Skeletal muscle satellite cell (primary cell): Measurements from ENCODE around the gene MED13.

Experiments used
- H3K27me3 ChIP-seq: 2 replicates; pipeline ENCODE4 v1.7.0; 2013; ENCODE audit warnings: low read length; ENCODE audit not compliant: control insufficient read depth, insufficient read depth
- H3K36me3 ChIP-seq: 2 replicates; pipeline ENCODE4 v1.7.0; 2013; ENCODE audit warnings: mild to moderate bottlenecking, control low read depth, low read length; ENCODE audit not compliant: insufficient read depth
- H3K4me1 ChIP-seq: 2 replicates; pipeline ENCODE4 v1.7.0; 2013; ENCODE audit warnings: low read length; ENCODE audit not compliant: control insufficient read depth, insufficient read depth
- H3K4me2 ChIP-seq: 2 replicates; pipeline ENCODE4 v1.7.0; 2013; ENCODE audit warnings: mild to moderate bottlenecking, low read length
- H3K4me3 ChIP-seq: 2 replicates; pipeline ENCODE4 v1.7.0; 2013; ENCODE audit warnings: low read length
- H3K9ac ChIP-seq: 2 replicates; pipeline ENCODE4 v1.7.0; 2013; ENCODE audit warnings: mild to moderate bottlenecking, low read depth, low read length, moderate library complexity
- H3K9me3 ChIP-seq: replicated peaks from 2 replicates; pipeline ENCODE4 v1.7.0; 2013; ENCODE audit warnings: mild to moderate bottlenecking, control low read depth, low read length

MED13 gene

DNA sequence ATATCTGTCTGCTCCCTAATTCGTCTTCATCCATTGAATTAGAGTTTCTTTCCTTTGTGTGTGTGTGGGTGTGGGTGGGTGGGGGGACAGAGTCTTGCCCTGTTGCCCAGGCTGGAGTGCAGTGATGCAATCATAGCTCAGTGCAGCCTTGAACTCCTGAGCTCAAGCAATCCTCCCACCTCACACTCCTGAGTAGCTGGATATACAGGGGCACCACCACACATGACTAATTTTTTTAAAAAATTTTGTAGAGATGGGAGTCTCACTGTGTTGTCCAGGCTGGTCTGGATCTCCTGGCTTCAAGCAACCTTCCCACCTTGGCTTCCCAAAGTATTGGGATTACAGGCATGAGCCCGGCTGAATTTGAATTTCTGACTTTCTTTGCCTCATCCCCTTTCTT is 34.5 kb upstream of the MED13 start:
- Histone ChIP-seq H3K36me3 (no peaks in the 10 kb centered on the region), H3K4me3 (no peak overlapping the region), H3K9ac (no peak overlapping the region), H3K4me2 (no peak overlapping the region), H3K4me1 (no peaks in the 10 kb centered on the region), H3K27me3 (peaks cover 12% of the 10 kb centered on the region), H3K9me3 (no peaks in the 10 kb centered on the region)

DNA sequence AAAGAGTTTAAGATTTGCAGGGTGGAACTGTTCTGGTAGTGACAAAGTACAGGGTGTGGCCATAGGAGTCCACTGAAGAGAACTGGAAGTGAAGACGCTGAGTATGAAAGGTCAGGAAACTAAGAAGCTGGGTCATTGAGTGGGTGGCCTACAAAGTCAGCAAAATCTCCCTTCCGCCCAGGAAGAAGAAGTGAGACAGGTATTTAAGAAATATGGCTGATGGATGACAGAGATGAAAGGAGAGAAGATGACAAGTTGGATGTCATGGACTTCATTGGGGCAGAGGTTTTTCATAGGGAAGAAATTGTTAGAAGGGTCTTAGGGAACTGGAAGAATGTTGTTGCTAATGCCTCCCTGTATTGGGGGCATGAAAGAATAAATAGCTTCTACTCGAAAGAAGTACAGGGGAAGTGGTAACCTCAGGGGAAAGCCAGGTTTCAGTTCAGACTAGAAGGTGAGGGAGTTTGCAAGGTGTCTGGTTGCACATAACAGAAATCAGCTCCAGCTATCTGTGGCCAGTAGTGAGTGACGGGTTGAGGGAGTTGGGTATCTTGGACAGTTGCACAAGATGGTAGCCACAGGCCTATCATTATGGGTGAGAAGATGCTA is 33.6 kb upstream of the MED13 start:
- Histone ChIP-seq H3K4me1 (peaks cover 6% of the 10 kb centered on the region), H3K36me3 (no peaks in the 10 kb centered on the region), H3K4me2 (no peak overlapping the region), H3K4me3 (no peak overlapping the region), H3K27me3 (peaks cover 12% of the 10 kb centered on the region), H3K9me3 (no peaks in the 10 kb centered on the region), H3K9ac (no peak overlapping the region)

DNA sequence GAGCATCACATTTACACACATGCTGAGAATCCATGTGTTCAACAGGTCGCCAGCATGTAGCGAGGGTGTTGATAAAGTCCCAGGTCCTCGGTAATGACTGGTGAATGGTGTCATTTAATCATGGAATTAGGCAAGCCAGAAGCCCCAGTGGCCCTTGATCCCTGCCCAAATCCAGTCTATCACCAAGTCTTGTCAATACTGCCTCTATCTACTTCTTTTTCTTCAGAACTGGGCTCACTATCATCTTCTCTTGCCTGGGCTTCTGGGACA is 31.3 kb upstream of the MED13 start:
- peaks cover 15% of the 10 kb centered on the region for H3K4me1 ChIP-seq
- H3K27me3 ChIP-seq = peaks cover 12% of the 10 kb centered on the region
- no peak overlapping the region for H3K9ac ChIP-seq
- no peaks in the 10 kb centered on the region for H3K36me3 ChIP-seq
- H3K4me3 ChIP-seq = no peak overlapping the region
- no peak overlapping the region for H3K4me2 ChIP-seq
- H3K9me3 ChIP-seq = no peaks in the 10 kb centered on the region

DNA sequence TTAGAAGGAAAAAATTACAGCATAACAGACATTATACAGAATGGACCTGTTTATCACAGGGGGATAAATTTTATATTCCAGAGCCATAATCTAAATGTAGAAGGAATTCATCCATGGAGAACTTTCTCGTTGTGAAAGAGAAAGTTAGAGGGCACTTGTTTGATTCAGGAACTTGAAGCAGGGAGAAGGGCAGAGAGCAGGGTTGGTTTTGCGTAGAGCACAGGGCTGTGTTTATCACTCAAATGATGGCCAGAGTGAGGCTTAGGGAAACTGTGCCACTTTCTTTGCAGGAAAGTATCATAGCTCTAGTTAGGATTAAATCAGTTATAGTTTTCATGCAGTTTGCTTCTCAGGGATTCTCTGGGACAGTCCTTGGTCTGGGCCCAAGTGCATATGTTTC is 29.1 kb upstream of the MED13 start:
- Histone ChIP-seq H3K4me2 (no peak overlapping the region), H3K9ac (no peak overlapping the region), H3K4me1 (peaks cover 15% of the 10 kb centered on the region), H3K9me3 (no peaks in the 10 kb centered on the region), H3K27me3 (peaks cover 3% of the 10 kb centered on the region), H3K36me3 (no peaks in the 10 kb centered on the region), H3K4me3 (no peak overlapping the region)

DNA sequence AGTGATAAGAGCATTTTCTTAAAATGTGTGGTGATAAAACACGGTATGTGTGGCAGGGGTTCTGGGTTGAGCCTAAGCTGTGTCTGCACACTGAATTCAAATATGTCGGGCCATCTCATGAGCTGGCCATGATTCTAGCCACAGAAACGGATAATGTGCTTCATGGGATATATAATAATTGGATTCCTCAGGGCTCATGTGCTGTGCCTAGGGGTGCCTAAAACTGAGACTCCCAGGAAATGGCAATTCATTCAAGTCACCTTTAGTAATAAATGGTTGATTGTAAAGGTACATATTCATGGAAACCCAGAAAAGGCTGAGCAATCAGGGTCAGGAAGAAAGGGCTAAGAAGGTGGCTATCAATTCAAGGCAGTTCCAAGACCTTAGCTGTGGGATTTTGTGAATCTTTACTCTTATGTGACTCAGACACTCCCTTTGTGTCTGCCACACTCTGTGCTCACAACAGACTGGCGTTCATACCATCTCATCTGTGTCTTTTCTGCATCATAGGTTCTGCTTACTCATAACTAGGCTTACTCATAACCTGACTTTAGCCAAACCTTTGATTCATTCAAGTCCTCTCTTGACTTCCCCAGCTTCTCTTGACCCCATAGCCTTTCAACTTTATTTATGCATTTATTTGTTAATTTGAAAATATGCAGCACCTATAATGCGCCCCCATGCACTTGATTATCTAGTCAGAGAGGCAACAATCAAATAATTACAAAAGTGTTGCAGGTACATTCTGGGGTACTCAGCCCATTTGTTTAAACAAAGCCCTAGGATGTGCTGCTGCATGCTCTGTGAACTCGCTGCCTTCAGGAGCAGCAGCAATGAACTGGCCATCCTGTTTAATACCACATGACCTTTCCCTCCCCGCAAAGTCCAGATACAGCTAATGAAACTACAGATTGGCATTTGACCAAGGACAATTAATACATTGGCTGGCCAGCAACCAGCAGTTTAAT is 28.4 kb upstream of the MED13 start:
- H3K4me2 ChIP-seq = peak overlapping the region; percentile 20
- no peaks in the 10 kb centered on the region for H3K27me3 ChIP-seq
- no peak overlapping the region for H3K9ac ChIP-seq
- peaks cover 15% of the 10 kb centered on the region for H3K4me1 ChIP-seq
- no peaks in the 10 kb centered on the region for H3K9me3 ChIP-seq
- H3K36me3 ChIP-seq = no peaks in the 10 kb centered on the region
- H3K4me3 ChIP-seq = no peak overlapping the region

DNA sequence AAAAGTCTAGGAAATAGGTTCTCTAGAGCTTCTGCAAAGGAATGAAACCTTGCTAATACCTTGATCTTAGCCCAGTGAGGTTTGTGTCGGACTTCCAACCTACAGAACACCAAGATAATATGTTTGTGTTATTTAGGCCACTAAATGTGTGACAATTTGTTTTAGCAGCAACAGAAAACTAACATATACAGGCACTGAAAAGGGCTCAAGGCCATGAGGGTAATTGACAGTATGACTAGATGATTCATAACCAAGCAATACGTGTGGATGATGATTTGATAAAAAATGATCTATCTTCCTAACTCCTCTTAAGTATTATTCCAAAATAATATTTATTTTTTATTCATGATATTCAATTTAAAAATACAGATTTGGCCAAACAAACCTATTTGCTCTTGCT is 27.7 kb upstream of the MED13 start:
- Histone ChIP-seq H3K9ac (no peak overlapping the region), H3K27me3 (no peaks in the 10 kb centered on the region), H3K36me3 (no peaks in the 10 kb centered on the region), H3K4me1 (peaks cover 15% of the 10 kb centered on the region), H3K4me2 (no peak overlapping the region), H3K9me3 (no peaks in the 10 kb centered on the region), H3K4me3 (no peak overlapping the region)

DNA sequence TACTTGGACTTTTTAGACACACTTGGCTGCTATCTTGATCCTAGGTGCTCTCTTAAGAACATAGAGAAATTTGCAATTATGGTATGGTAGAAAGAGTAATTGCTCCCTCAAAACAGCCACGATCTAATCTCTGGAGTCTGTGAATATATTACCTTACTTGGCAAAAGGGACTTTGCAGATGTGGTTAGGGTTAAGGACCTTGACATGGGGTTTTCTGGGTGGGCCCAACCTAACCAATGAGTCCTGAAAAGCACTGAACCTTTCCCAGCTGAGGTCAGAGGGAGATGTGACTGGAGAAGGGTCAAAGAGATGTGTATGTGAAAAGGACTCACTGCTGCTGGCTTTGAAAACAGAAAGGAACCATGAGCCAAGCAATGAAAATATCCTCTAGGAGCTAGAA is 26.7 kb upstream of the MED13 start:
- Histone ChIP-seq H3K9me3 (no peaks in the 10 kb centered on the region), H3K4me3 (no peak overlapping the region), H3K9ac (no peak overlapping the region), H3K36me3 (no peaks in the 10 kb centered on the region), H3K4me1 (peaks cover 15% of the 10 kb centered on the region), H3K4me2 (no peak overlapping the region), H3K27me3 (no peaks in the 10 kb centered on the region)

DNA sequence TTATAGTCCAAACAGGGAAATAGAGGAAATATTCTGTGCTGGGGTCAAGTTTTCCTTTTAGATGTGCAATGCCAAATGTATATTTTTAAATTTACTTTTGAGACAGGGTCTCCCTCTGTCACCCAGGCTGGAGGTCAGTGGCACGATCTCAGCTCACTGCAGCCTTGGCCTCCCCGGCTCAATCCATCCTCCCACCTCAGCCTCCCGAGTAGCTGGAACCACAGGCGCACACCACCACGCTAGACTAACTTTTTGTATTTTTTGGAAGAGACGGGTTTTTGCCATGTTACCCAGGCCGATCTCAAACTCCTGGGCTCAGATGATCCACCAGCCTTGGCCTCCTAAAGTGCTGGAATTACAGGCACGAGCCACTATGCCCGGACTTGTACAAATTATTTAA is 25.8 kb upstream of the MED13 start:
- Histone ChIP-seq H3K4me3 (no peak overlapping the region), H3K4me2 (no peak overlapping the region), H3K4me1 (peaks cover 15% of the 10 kb centered on the region), H3K27me3 (no peaks in the 10 kb centered on the region), H3K9me3 (no peaks in the 10 kb centered on the region), H3K36me3 (no peaks in the 10 kb centered on the region), H3K9ac (no peak overlapping the region)

DNA sequence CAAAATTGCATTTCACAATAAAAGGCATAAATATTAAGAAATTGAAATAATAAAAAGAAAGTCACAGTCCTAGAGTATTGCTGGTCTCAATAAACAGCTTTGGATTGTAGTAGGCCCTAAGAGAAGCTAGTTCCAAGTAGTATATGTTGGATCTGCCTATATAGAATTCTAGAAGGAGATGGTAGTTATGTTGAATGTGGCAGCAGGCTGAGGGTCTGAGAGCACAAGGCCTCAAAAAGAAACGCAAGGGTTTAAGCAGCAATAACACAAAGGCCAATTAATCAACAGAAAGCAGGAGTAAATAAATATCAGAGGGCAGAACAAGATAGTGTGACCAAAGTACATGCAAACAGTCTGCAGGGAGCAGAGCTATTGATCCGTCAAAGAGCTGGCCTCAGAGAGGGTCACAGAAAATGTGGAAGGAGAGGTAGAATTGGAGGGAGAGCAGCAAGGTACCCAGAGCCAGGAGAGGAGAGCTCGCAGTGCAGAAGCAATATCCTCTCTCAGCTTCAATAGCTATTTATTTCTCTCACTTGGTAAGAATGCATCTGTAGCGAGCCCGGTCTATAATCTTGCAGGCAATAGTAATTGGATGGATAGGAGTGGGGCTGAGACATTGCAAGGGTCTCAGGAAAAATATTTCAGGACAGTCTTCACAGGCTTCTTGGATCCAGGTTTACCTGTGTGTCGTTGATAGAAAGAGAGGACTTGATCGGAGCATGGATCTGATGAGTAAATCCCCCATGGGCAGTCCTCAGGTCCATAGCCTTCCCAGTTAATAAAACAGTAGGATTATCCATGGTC is 25.1 kb upstream of the MED13 start:
- no peak overlapping the region for H3K9ac ChIP-seq
- H3K27me3 ChIP-seq = no peaks in the 10 kb centered on the region
- H3K4me3 ChIP-seq = no peak overlapping the region
- H3K4me2 ChIP-seq = no peak overlapping the region
- H3K9me3 ChIP-seq = no peaks in the 10 kb centered on the region
- H3K36me3 ChIP-seq = no peaks in the 10 kb centered on the region
- peaks cover 18% of the 10 kb centered on the region for H3K4me1 ChIP-seq

DNA sequence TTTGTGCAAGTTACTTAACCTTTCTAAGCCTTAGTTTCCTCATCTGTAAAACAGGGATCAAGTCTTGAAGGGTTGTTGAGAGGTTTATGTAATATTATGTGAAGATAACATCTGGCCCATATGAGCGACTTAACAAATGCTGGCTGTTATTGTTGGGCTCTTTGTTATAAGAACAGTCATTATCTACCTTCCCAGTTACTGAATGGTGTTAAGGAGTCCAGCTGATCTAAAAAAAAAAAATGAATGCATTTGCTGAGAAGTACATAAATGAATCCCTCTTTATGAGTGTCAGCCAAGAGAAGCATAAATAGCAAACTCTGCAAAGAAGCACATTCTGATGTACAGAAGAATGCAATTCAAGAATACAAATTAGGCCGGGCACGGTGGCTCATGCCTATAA is 24.3 kb upstream of the MED13 start:
- peaks cover 18% of the 10 kb centered on the region for H3K4me1 ChIP-seq
- H3K4me3 ChIP-seq = no peak overlapping the region
- no peaks in the 10 kb centered on the region for H3K27me3 ChIP-seq
- H3K9me3 ChIP-seq = no peaks in the 10 kb centered on the region
- no peak overlapping the region for H3K9ac ChIP-seq
- no peaks in the 10 kb centered on the region for H3K36me3 ChIP-seq
- no peak overlapping the region for H3K4me2 ChIP-seq

DNA sequence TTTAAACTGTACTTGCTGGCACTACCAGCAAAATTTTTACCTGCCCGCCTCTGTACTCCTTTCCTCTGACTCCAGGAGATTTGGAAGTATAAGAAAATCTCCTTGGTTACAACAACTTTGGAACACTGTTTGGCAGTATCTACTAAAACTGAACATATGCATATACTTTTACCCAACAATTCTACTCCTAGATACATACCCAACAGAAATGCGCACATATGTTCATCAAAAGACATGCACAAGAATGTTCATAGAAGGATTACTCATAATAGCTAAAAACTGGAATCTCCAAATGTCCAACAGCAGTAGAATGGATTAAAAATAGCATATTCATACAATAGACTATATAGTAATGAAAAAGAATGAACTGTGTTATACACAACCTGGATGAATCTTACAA is 21.7 kb upstream of the MED13 start:
- Histone ChIP-seq H3K9me3 (no peaks in the 10 kb centered on the region), H3K36me3 (no peaks in the 10 kb centered on the region), H3K4me3 (no peak overlapping the region), H3K27me3 (no peaks in the 10 kb centered on the region), H3K4me1 (peaks cover 3% of the 10 kb centered on the region), H3K9ac (no peak overlapping the region), H3K4me2 (no peak overlapping the region)
